ENCODE data around the gene IQCK.

Gene IQCK

DNA sequence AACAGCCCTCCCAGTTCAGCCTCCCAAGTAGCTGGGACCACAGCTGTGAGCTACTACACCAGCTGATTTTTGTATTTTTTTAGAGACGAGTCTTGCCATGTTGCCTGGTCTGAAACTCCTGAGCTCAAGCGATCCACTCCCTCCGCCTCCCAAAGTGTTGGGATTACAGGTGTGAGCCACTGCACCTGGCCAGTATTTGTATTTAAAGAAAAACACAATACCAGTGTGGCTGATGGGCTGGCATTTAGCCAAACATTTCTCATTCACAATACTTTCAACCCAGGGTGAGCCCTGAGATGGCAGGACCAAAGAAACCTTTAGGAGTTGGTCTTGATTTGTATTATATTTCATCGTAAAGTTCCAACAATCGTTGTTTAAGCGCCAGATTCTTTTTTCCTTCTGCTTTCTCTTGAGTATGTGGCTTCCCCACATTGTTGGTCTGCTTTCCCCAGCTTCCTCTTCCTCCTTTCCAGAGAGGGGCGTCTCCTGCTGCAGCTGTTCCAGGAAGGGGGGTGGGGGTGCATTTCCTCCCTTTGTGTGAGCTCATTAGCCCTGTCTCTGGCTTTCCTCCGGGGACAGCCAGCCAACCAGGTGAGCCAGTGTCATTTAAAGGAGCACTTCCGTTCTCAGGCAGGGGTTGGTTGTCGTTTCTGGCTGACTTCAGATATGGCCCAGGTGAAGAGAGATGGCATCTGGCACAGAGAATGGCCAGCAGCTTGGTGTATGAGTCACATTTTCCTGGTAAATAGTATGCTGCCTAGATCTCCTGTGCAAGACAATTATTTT, 86.7 kb downstream of the IQCK start:
- peak; percentile 46 for DNase-seq (ENCODE audit: low spot score)

DNA sequence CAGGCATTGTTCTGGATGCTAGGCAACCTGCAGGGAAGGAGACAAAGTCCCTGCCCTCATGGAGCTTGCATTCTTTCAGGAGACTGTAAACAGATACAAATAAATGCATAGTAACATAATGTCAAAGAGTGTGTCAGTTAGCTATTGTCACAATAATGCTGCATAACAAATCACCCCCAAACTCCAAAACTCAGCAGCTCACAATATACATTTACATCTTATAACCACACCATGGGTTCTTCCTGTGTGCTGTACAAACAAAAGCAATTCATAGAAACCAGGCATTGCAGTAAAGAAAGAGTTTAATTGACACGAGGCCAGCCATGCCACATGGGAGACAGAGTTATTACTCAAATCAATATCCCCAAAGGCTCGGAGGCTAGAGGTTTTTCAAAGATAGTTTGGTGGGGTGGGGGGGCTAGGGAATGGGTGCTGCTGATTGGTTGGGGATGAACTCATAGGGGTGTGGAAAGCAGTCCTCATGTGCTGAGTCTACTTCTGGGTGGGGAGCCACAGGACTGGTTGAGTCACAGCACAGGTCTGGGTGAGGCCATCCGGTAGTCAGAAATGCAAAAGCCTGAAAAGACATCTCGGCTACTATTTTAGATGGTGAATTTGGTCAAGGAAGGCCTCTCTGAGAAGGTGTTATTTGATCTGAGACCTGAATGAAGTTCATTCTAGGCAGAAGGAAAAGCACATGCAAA, 87.5 kb downstream of the IQCK start:
- no peak for DNase-seq (ENCODE audit: low spot score)

DNA sequence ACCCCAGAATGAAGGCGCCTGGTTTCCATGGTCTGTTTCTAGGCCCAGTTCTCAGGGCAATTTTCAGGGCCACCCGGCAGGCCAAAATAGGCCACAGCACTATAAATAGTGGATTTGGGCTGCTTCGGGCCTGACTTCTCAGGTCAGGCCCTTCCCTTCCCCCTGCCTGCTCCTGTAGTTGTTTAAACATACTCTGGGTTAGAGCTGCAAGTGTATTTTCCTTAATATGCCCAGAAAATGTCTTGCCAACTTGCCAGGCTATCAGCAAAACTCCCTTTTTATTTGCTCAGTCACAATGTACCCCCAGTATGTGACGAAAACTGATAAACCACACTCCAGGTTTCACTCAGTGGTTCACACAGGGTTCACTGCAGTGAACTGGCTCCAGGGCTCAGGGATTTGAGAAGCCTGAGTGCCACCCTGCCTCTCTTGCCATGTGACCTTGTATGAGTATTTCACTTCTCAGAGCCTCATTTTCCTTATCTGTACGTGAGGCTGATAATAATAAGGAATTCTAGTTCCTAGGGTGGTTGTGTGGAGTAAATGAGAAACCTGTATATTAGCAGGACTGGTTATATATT, 90.1 kb downstream of the IQCK start:
- DNase-seq (ENCODE audit: low spot score), result no peak

DNA sequence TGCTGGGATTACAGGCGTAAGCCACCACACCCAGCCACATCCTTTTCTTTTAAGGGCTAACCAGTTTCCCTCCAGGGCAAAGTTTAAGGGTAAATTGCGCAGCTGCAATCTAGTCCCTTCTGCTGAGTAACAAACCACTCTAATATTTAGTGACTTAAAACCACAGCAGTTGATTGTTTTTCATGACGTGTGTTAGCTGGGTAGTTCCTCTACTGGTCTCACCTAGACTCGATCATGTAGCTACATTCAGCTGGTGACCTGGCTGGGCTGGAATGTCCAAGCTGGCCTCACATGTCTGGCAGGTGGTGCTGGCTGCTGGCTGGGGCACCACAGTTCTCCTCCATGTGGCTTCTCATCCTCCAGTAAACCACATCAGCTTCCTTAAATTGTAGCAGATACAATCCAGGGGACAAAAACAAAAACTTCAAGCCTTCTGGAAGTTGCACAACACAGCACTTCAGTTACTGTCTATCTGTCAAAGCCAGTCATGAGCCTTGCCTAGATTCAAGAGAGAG, 91.1 kb downstream of the IQCK start:
- no peak for DNase-seq (ENCODE audit: low spot score)

DNA sequence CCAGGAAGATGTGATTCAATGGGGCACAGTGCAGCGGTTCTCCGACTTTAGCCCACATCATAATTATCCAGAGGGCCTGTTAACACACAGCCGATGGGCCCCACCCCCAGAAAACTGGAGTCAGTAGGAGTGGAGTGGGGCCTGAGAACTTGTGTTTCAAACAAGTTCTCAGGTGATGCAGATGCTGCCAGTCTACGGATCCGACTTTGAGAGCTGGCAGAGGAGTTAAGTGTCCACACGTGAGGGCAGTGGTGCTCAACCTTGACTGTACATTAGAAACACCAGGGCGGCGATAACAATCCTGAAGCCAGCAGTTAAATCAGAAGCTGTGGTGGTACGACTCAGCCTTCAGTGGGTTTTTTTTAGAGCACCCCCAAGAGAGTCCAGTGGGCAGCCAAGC, 91.6 kb downstream of the IQCK start:
- no peak for DNase-seq (ENCODE audit: low spot score)

DNA sequence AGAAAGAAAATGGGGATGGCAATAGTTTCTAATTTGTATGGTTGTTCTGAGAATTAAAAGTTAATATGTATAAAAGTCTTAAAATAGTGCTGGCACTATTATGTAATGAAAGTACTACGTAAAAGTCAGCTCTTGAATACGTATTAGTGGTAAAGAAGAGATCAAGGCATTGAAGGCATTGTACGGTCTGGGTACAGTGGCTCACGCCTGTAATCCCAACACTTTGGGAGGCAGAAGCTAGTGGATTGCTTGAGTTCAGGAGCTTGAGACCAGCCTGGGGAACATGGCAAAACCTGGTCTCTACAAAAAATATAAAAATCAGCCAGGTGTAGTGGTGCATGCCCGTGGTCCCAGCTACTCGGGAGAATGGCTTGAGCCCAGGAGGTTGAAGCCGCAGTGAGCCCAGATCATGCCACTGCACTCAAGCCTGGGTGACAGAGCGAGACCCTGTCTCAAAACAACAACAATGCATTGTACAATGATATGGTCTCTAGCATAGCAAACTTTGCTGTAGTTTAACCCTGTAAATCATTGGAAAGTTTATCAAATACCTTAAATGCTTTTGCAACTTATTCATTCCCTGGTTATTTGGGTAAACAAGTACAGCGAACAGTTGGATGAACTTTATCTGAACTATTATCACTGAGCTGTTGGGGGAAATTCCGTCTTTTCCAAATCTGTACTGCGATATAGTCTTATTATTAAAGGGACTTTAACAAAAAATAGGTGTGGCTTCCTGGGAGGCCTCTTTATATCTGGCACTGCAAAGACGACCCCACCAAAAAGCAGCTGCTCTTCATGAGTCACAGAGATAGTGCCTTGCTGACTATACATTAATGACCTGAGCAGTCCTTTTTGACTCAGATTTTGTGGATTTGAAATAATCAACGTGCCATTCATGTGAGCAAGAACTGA, 93.0 kb downstream of the IQCK start:
- peak; percentile 18 for DNase-seq (ENCODE audit: low spot score)

DNA sequence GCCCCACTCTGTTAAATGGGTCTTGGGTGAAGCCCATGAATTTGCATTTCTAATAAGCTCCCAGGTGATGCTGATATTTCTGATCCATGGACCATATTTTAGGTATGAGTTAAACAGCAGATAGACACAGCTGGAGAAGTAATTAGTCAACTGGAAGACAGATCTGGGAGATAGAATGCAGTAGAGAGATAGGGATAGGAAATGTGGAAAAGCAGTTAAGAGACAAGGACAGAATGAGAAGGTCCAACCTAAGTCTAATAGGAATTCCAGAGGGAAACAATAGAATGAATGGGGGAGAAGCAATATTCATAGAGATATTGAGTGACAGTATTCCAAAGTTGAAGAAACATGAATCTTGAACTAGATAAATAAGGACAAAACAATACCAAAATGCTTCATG, 94.9 kb downstream of the IQCK start:
- no peak for DNase-seq (ENCODE audit: low spot score)

DNA sequence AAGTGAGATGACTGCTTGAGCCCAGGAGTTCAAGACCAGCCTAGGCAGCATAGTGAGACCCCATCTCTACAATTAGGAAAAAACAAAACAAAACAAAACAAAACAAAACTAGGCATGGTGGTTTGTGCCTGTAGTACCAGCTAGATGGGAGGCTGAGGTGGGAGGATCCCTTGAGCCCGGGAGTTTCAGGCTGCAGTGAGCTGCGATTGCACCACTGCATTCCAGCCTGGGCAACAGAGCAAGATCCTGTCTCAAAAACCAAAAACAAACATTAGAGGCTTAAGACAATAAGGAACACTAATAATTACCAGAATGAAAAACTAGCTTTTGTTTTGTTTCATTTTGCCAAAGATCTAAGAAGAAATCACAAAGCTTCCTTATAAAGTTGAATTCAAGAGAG, 97.3 kb downstream of the IQCK start:
- DNase-seq (ENCODE audit: low spot score), result no peak

DNA sequence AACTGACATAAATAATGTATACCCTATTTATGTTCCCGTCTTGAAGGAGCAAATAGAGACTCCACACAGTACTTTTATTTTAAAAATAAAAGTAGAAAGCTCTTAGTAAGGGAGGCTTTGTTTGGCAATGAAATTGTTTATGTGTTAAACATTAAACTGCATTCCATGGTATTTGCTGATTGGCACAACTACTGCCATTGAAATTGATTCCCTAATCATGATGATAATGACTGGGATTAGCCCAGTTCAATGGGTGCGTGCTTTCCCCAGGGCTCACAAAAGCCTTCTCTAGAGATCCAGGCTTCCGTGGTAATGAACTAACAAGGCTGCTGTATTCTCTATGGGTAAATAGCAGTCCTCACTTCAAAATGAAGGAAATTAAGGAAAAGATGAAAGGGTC, 99.1 kb downstream of the IQCK start:
- DNase-seq (ENCODE audit: low spot score), result no peak

DNA sequence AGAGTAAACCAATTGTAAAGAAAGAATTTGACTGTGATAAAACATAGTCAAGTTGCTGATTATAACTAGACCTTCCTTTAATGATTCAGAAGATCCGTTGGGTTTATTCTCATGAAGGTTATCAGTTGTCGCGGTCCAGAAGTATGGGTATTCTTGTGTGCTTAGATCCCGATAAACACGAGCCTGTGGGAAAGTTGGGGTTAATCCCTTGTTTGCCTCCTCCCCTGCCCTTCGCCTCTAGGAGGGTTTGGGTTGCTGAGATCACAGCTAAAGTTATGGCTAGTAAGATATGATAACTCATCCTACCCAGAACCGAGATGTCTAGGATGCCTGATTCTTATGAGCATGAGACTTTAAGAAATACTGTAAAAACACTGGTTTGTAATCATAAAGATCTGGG, 99.8 kb downstream of the IQCK start:
- no peak for DNase-seq (ENCODE audit: low spot score)

DNA sequence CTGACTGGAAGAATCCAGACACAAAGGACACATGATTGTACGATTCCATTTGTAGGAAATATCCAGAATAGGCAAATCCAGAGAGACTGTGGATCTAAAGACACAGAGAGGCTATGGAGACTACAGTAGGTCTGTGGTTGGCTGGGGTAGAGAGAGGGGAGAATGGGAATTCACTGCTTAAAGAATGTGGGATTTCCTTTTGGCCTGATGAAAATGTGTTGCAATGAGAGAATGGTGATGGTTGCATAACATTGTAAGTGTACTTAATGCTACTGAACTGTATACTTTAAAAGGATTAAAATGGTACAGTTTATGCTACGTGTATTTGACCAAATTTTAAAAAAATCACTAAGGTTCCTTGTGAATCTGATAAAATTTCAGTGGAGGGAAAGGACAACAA, 104.5 kb downstream of the IQCK start:
- DNase-seq (ENCODE audit: low spot score), result no peak

DNA sequence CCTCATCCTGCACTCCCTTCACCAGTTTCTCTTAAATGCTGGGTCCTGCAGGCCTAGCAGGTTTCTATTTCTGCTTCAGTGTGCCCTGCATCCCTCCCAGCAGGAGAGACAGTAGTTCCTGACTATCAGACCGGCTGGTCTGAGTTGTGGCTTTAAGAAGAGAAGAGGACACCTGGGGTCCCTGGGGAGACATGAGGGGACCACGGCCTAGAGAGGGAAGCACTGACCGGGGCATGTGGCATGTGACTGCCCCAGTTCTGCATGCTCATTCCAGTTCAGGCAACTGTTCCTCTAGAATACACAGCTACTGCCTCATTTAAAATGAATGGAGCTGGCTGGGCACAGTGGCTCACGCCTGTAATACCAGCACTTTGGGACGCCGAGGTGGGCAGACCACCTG, 105.3 kb downstream of the IQCK start:
- no peak for DNase-seq (ENCODE audit: low spot score)

DNA sequence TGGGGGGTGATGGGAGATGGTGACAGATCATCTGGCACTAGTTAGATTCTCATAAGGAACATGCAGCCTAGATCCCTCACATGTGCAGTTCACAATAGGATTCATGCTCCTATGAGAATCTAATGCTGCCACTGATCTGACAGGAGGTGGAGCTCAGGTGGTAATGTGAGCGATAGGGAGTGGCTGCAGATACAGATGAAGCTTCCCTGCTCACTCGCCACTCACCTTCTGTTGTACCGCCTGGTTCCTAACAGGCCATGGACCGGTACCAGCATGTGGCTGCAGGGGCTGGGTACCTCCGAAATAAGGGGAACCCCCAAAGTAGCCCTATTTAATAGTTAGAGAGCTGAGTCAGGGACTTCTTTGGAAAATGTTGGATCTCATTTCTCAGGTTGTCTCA, 106.1 kb downstream of the IQCK start:
- DNase-seq (ENCODE audit: low spot score), result no peak

DNA sequence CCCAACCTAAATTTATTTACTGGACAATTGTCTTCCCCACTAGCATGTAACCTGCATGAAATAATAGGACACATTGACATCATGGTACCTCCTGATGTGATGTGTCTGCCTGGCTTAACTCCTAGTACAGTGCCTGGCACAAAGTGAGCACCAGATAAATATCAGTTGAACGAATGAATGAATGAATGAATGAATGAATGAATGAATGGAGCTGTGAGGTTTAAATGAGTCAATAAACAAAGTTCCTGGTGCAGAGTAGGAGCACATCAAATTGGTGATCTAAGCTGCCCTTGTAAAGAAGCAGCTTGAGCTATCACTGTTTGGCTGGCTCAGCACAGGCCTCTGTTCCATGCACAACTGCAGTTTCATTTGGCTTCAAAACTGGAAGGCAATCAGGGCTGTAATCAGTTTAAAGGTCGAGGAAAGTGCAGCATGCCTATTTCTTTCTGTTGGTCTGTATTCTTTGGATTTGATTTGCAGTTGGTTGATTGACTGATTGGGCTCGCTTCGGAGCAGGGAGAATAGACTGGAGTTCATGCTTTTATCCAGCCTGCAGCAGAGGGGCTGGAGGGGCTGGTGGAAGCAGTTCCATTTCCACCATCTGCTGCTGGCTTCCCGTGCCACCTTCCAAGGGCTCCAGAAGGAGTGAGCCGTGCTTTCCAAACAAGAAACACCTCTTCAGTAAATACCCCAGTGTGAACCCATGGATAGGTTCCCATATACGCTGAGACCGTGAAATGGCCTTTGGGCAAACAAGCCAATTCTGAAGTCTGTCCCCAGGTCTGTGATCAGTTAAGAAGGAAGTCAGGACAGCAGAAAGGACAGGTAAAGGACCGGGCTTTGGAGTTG, 112.0 kb downstream of the IQCK start:
- DNase-seq (ENCODE audit: low spot score), result no peak

DNA sequence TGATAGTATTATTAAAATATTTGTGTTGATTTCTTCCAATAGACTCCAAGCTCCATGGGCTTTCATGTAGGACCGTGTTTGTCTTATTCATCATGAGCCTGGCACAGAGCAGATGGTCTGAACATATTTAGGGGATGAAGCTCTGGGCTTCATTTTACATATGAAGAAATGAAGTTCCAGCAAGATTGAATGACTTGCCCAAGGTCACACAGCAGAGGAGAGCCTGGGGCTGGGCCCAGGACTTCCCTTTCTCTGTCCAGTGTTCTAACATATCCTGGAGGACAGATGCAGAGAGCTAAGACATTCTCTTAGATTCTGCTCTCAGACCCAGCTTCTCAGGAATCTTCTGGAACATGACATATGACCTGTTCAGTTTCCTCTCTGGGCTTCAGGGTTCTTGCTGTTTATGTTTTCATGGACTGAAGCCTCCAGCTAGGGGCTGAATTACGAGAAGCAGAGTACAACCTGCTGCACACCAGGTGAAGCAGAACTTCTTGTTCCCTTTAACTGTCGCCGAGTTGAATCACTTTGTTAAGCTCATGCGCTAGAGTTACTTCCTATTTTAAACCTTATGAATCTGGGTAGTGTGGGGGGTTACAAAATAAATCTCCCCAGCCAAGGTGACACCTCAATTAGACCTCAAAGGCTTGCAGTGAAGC, 113.0 kb downstream of the IQCK start:
- DNase-seq (ENCODE audit: low spot score), result no peak

DNA sequence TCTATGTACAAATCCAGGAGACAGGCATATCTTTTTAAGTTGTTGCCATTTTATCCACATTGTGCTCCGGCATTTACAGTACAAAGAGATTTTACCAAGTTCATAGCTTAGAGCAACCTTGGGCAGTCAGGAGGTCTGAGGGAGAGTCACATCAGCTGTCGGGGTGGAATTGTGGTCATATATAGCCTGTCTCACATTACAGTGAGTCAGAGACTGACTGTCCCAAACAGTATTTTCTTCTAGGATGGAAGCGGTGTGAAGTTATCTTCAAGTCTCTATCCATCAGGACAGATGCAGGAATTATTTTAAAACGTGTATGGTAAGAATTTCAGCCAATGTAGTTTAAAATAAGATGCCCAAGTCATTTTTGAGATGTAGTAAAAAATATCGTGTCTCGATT, 113.6 kb downstream of the IQCK start:
- DNase-seq (ENCODE audit: low spot score), result peak; percentile 9

DNA sequence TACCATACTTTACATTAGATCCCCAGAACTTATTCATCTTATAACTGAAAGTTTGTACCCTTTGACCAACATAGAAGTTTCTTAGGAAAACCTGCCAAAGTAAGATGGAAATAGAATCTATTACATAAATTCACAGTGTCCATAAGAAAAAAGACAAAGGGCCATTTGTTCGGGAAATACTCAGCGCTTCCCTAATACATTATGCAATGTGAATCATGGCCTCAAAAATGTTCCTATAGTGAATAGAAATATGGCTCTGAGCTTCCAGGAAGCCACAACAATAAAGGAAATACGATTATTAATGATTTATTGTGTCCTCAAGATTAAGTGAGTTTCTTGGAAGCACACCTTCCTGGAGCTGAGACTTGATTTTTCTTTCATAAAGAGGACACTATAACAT, 115.1 kb downstream of the IQCK start:
- no peak for DNase-seq (ENCODE audit: low spot score)

DNA sequence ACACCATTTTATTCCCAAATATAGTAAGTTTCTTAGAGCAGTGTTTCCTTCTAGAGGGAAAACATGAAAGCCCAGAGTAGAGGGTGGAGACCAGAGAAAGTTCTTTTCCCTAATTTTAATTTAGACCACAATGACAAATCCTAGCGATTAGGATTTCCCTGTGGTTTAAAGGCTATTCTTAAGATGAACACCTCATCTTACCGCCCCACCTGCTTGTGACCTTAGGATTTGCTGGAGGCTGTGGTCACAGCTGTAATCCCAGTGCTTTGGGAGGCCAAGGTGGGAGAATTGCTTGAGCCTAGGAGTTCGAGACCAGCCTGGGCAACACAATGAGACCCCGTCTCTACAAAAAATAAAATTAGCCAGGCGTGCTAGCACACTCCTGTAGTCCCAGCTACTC, 115.5 kb downstream of the IQCK start:
- no peak for DNase-seq (ENCODE audit: low spot score)

DNA sequence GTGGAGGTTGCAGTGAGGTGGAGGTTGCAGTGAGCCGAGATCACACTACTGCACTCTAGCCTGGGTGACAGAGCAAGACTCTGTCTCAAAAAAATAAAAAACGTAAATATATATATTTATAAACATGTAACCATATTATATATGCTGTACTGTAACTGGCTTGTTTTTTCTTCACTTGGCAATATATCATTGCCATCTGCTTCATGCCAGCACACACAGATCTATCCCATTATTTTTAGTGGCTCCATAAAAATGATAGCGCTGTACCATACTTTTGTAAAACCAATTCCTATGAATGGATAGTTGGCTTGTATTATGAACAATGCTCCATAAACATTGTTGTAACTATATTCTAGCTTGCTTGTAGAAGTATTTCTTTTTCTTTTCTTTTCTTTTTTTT, 117.1 kb downstream of the IQCK start:
- no peak for DNase-seq (ENCODE audit: low spot score)

DNA sequence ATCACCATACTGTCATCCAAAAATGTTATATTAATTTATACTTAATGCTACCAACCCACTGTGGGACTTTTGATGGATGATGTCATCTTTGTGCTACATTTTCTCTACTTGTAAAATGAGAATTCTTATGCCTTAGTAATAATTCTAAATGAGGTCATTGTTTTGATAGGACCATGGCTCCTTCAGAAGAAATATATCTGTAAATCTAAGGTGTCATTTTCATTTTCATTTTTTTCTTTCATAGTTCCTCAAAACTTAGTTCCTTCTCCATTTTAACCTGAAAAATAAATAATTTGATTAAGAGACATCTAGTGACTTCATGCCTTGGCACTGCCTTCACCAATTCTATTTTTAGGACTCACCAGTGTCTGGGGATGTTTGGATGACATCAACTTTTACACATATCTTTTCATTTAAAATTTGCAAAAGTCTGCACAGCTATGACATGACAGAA, 117.9 kb downstream of the IQCK start:
- no peak for DNase-seq (ENCODE audit: low spot score)

Measured in SW480 (cell line).